IPS-15b (cell line): ENCODE measurements around the gene PDE8A.

Experiments used
- H3K27me3 ChIP-seq: one replicate; pipeline ENCODE4 v1.6.1; 2013; ENCODE audit warnings: low read length; ENCODE audit not compliant: control insufficient read depth, insufficient read depth
- H3K36me3 ChIP-seq: one replicate; pipeline ENCODE4 v1.6.1; 2013; ENCODE audit warnings: low read length; ENCODE audit not compliant: control insufficient read depth, insufficient read depth
- H3K4me1 ChIP-seq: one replicate; pipeline ENCODE4 v1.6.1; 2013; ENCODE audit warnings: mild to moderate bottlenecking, low read length; ENCODE audit not compliant: control insufficient read depth, insufficient read depth
- H3K4me3 ChIP-seq: one replicate; pipeline ENCODE4 v1.5.1; 2013; ENCODE audit warnings: low read depth, low read length
- H3K9ac ChIP-seq: one replicate; pipeline ENCODE4 v1.6.1; 2013; ENCODE audit warnings: low read depth, mild to moderate bottlenecking, low read length
- H3K9me3 ChIP-seq: one replicate; pipeline ENCODE4 v1.6.1; 2013; ENCODE audit warnings: mild to moderate bottlenecking, low read length; ENCODE audit not compliant: control insufficient read depth, insufficient read depth

PDE8A gene

DNA sequence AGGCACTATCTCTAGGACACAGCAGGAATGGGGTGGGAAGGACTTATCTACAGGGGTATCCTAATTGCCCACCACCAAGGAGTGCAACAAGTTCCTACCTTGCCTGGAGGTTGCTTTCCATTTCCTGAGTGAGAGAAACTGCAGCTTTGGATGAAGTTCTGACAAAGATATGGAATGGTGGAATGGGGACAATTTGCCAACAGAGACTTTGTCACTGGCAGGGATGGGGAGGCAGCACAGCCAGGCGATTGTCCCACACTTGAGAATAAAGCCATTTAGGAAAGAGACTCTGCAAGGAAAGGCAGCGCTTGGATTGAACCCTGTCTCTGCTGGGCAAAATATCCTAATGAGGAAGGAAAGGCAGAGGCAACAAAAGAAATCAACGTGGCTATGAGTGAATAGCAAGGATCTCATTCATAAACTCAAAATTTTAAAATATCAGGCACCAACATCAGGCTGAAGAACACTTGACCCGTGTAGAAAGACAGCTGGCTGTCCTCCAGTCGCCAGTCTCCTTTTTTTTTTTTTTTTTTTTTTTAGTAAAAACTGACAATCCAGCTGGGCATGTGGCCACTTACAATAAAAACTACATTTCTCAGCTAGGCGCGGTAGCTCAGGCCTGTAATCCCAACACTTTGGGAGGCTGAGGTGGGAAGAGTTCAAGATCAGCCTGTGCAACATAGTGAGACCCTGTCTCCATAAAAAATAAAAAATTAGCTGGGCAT, 31.6 kb upstream of the PDE8A start:
- Histone ChIP-seq H3K9ac (no peak overlapping the region), H3K36me3 (no peaks in the 10 kb centered on the region), H3K27me3 (no peaks in the 10 kb centered on the region), H3K4me3 (no peak overlapping the region), H3K9me3 (no peaks in the 10 kb centered on the region), H3K4me1 (no peaks in the 10 kb centered on the region)

DNA sequence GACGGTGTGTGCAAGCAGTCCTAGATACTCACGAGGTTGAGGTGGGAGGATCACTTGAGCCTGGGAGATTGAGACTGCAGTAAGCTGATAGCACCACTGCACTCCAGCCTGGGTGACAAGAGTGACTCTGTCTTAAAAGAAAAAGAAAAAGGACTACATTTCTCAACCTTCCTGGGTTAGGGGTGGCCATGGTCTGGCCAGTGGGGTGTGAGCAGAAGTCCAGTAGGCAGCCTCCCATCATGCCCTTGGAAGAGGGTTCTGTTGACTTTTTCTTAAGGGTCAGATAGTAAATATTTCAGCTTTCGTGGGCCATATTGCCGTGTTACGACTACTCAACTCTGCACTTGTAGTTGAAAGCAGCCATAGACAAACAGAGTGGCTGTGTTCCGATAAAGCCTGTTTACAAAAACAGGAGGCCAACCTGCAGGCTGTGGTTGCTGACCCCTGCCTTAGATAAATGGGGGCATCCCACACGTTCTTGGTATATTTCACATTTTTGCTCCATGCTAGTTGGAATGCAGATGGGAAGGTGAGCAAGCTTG, 31.0 kb upstream of the PDE8A start:
- no peaks in the 10 kb centered on the region for H3K36me3 ChIP-seq
- H3K4me1 ChIP-seq = peaks cover 2% of the 10 kb centered on the region
- H3K9ac ChIP-seq = no peak overlapping the region
- no peaks in the 10 kb centered on the region for H3K27me3 ChIP-seq
- H3K4me3 ChIP-seq = no peak overlapping the region
- no peaks in the 10 kb centered on the region for H3K9me3 ChIP-seq

DNA sequence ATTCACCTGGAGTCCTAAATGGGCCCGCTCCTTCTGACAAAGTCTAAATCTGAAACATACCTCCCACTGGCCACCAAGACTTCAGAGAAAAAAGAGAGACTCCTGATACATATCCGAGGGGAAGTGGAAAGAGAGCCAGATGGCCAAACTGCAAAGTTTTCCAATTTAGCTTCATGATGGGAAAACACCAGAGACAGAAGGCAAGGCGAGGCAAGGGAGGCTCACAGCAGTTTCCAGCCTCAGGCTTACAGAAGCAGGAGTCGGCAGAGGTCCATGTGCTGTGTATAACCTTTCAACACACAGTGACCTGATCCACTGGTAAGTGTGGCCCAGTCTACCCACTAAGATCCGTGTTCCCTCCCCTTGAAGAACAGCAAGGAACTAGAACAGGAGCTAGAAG, 29.9 kb upstream of the PDE8A start:
- Histone ChIP-seq H3K9ac (no peak overlapping the region), H3K4me3 (no peak overlapping the region), H3K9me3 (no peaks in the 10 kb centered on the region), H3K27me3 (no peaks in the 10 kb centered on the region), H3K36me3 (no peaks in the 10 kb centered on the region), H3K4me1 (peaks cover 6% of the 10 kb centered on the region)

DNA sequence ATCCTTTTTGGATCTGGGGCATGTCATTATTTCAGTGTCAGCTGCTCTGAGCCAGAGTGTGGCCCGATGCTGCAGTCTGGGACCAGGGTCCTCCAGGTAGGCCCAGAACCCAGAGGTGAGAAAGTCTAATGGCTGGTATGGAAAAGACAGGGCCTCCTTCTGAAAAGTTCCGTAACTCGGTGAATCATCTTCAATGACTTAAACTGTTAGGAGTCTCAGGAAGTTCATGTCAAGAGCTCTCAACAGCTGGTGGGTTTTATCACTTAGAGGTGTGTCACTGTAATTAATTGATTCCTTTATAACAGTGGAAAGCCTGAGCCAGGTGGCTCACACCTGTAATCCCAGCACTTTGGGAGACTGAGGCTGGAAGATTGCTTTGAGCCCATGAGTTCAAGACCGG, 28.5 kb upstream of the PDE8A start:
- H3K9me3 ChIP-seq = no peaks in the 10 kb centered on the region
- no peak overlapping the region for H3K4me3 ChIP-seq
- H3K36me3 ChIP-seq = no peaks in the 10 kb centered on the region
- H3K27me3 ChIP-seq = no peaks in the 10 kb centered on the region
- no peak overlapping the region for H3K9ac ChIP-seq
- peaks cover 6% of the 10 kb centered on the region for H3K4me1 ChIP-seq

DNA sequence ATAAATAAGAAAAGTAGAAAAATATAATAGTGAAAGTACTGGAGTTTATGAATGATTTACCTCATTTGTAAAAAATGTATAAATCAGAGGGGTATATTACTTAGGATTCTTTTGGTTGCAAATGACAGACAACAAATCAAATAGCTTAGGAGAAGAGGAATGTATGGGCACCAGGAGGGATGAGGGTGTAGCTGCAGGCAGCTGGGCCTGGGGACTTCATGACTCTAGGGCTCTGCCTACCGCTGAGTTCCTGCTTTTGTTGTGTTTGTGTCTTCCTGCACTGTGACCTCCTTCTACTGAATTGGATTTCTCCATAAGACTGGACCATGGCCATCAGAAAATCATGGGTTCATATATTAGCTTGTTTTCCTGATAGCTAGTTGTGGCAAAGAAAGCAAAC, 27.9 kb upstream of the PDE8A start:
- Histone ChIP-seq H3K27me3 (no peaks in the 10 kb centered on the region), H3K4me1 (peaks cover 6% of the 10 kb centered on the region), H3K36me3 (no peaks in the 10 kb centered on the region), H3K4me3 (no peak overlapping the region), H3K9me3 (no peaks in the 10 kb centered on the region), H3K9ac (no peak overlapping the region)

DNA sequence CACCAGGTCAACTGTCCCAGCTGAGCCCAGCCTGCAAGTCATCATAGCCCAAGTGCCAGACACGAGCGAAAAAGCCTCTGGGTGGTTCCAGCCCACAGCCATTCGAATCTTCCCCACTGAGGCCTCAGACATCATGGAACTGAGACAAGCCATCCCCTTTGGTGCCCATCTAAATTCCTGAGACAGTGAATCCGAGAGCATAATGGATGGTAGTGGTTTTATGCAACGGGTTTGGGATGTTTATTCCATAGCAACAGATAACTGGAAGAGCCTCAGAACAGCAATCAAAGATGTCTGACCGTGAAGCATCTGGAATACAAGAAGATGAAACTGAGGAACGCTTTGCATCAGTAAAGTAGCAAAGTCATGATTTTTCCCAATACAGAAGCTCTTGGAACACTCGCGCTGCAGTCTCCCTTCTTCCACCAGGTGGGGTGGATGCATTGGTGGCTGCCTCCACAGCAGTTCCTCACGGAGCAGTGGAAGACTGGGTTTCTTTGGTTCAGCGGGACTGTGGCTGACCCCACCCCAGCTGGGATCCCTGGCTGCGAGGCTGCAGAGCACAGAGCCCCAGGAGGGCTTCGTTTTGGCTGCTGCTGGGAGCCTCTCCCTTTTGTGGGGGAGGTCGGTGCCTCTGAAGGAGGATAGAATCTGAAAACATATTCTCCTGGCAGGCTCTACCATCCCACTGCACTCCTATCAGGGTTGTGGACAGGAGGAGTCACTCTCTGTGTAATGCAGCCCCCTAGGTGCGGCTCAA, 26.4 kb upstream of the PDE8A start:
- peaks cover 6% of the 10 kb centered on the region for H3K4me1 ChIP-seq

DNA sequence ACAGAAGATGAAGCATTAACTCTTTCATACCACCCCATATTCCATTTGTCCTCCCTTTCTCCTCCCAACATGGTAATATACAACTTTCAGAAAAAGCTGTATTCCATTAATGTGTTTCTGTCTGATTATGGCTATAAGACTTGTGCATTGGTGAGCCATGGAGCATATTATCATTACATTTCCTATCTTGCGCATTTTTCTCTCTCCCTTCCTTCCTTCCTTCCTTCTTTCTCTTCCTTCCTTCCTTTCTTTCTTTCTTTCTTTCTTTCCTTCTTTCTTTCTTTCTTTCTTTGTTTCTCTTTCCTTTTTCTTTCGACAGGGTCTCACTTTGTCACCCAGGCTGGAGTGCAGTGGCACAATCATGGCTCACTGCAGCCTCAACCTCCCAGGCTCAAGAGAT, 25.5 kb upstream of the PDE8A start:
- Histone ChIP-seq H3K27me3 (no peaks in the 10 kb centered on the region), H3K9ac (no peak overlapping the region), H3K4me1 (peaks cover 12% of the 10 kb centered on the region), H3K4me3 (no peak overlapping the region), H3K9me3 (no peaks in the 10 kb centered on the region), H3K36me3 (no peaks in the 10 kb centered on the region)

More for the DNA sequence above, 26.4 kb upstream of the PDE8A start:
- Histone ChIP-seq H3K9me3 (no peaks in the 10 kb centered on the region), H3K36me3 (no peaks in the 10 kb centered on the region), H3K4me3 (no peak overlapping the region), H3K27me3 (no peaks in the 10 kb centered on the region), H3K9ac (no peak overlapping the region)

DNA sequence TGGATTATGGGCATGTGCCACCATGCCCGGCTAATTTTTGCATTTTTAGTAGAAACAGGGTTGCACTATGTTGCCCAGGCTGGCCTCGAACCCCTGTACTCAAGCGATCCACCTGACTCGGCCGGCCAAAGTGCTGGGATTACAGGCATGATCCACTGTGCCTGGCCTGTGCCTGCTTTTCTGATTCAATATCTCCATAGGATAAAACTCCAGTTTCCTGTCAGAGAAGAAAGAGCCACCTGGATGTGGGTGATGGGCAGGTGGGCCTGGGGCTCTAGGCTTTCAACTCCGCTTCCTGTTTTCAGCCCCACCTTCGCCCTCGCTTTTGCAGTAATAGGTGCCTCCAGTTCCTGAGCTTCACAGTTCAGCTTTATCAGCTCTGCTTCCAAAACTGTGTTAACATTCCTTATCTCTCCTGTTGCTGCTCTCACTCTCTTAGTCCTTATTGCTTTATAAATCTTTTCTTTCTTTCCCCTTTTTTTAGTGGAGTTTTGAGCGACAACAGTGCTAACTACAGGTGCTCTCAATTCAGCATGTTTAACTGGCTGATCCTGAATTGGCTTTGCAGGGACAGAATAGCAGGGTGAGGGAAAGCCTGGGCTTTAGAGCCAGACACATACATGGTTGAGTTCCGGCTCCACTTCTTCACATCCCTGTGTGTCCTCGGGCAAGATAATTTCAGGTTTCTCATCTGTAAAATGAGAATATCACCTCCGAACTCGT, 21.1 kb upstream of the PDE8A start:
- H3K4me1 ChIP-seq = peaks cover 11% of the 10 kb centered on the region
- H3K4me3 ChIP-seq = no peak overlapping the region
- H3K36me3 ChIP-seq = no peaks in the 10 kb centered on the region
- H3K27me3 ChIP-seq = no peaks in the 10 kb centered on the region
- H3K9me3 ChIP-seq = no peaks in the 10 kb centered on the region
- H3K9ac ChIP-seq = peak overlapping the region; percentile 17

DNA sequence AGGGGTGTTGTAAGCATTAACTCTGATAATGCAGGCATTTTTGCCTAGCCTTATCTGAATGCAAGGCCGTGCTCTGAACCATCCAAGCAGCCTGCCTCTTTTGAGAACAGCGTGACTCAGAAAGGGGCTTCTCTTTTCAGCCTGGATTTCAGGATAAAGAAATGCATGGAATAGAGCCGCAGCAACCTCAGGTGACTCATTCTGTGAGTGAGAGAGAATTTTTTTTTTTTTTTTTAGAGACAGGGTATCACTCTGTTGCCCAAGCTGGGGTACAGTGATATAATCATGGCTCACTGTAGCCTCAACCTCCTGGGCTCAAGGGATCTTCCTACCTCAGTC, 20.6 kb upstream of the PDE8A start:
- Histone ChIP-seq H3K27me3 (no peaks in the 10 kb centered on the region), H3K9ac (peak overlapping the region; percentile 17)

DNA sequence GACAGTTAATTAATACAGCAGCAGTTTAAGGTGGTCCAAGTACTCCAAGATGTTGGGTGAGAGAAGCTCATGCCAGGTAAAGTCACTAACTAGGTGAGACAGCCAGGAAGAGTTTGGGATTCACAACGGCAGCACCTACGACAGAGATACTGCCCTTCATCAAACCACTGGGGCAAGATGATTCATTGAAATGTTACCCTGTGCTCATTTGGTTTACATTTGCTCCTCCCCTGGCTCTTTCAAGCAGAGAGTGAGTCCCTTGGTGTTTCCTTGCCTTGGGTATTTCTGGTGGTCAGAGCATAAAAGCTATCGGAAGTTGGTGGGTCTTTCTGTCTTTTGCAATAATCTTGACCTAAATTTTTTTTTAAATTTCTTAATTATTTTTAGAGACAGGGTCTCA, 19.9 kb upstream of the PDE8A start:
- no peaks in the 10 kb centered on the region for H3K36me3 ChIP-seq
- peaks cover 6% of the 10 kb centered on the region for H3K4me1 ChIP-seq
- no peaks in the 10 kb centered on the region for H3K27me3 ChIP-seq
- no peak overlapping the region for H3K9ac ChIP-seq
- H3K4me3 ChIP-seq = no peak overlapping the region
- no peaks in the 10 kb centered on the region for H3K9me3 ChIP-seq

More for the DNA sequence above, 20.6 kb upstream of the PDE8A start:
- Histone ChIP-seq H3K9me3 (no peaks in the 10 kb centered on the region), H3K4me1 (peaks cover 6% of the 10 kb centered on the region), H3K36me3 (no peaks in the 10 kb centered on the region), H3K4me3 (no peak overlapping the region)

DNA sequence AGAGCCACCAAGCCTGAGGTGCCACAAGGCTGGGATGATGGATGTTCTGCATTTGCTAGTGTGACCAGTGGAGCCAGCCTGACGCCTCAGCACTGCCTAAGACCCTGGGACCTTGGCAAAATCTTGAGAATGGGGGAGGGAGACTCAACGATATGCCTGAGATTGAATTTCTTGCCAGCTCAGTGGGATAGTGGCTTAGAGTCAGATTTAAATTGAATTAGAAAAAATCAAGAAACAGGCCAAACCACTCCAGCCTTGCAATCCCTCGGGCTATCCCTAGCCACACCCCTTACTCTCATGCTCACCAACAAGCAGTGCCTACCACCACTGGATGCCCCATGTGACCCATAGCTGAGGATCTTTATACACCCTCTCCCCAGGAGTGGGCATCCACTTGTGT, 18.7 kb upstream of the PDE8A start:
- no peaks in the 10 kb centered on the region for H3K36me3 ChIP-seq
- H3K27me3 ChIP-seq = no peaks in the 10 kb centered on the region
- peaks cover 6% of the 10 kb centered on the region for H3K4me1 ChIP-seq
- no peak overlapping the region for H3K4me3 ChIP-seq
- no peak overlapping the region for H3K9ac ChIP-seq
- H3K9me3 ChIP-seq = no peaks in the 10 kb centered on the region
